IPS-NIHi7 (cell line): Measurements from ENCODE around the gene FBXL15.

Source experiments
- DNase-seq: peaks from one replicate; pipeline ENCODE4 v3.0.0; 2012; ENCODE audit warnings: mixed read lengths; ENCODE audit errors: extremely low spot score

Gene FBXL15

GRCh38 chr10:102455893-102456471, 35.3 kb downstream of the FBXL15 start:
- no peak for DNase-seq

DNA sequence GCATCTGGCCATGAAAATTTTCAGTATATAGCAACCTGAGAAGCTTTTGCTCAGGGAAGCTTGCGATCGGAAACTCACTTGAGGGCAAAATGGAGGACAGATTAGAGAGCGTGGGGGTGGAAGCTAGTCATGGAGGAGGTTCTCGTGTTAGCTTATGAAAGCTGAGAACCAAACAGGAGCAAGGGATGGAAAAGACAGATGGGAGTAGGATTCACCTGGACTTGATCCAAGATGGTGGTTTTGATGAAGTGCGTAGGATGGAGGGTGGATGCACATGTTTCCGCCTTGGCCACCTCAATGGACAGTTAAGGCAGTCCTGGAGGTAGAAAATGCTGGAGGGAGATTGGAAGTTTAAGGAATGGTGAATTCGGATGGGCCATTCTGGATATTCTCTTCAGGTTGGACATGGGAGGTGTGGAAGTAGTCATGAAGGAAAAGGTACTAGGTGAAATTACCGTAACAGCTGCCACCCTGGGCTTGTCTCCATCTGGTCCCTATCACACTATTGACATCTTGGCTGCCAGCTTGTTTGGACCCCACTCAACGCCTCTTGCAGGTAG, 37.0 kb downstream of the FBXL15 start:
- DNase-seq, result no peak

DNA sequence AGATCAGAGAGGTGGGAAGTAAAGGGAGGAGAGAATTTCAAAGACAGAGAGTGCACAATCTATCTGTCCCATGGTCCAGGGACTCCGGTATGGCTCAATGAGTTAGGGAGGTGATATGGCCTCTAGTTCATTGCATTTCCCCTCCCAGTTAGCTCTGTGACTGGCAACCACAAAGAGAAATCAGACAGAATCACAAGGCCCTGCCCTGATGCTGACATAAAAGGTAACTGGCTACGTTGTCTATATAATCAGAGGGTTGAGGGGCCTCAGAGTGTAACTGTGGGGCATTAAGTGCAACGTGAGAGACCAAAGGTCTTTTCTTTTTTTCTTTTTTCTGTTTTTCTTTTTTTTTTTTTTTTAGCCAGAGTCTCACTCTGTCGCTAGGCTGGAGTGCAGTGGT, 38.0 kb downstream of the FBXL15 start:
- DNase-seq, result no peak

DNA sequence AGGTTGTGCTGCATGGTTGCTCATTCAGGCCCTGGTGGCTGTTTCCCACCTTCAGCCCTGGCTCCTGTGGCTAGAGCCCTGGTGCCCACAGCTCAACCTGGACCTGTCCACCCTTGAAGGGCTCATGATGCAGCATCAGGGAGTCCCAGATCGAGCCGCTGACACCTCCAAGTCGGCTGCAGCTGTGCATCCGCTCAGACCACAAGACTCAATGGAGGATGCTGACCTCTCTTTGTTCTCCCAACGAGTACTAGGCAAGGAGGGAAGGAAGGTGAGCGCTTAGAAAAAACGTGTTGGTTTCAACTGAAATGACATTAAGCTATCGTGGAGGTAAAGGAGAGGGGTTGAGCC, 40.2 kb downstream of the FBXL15 start:
- DNase-seq, result no peak

DNA sequence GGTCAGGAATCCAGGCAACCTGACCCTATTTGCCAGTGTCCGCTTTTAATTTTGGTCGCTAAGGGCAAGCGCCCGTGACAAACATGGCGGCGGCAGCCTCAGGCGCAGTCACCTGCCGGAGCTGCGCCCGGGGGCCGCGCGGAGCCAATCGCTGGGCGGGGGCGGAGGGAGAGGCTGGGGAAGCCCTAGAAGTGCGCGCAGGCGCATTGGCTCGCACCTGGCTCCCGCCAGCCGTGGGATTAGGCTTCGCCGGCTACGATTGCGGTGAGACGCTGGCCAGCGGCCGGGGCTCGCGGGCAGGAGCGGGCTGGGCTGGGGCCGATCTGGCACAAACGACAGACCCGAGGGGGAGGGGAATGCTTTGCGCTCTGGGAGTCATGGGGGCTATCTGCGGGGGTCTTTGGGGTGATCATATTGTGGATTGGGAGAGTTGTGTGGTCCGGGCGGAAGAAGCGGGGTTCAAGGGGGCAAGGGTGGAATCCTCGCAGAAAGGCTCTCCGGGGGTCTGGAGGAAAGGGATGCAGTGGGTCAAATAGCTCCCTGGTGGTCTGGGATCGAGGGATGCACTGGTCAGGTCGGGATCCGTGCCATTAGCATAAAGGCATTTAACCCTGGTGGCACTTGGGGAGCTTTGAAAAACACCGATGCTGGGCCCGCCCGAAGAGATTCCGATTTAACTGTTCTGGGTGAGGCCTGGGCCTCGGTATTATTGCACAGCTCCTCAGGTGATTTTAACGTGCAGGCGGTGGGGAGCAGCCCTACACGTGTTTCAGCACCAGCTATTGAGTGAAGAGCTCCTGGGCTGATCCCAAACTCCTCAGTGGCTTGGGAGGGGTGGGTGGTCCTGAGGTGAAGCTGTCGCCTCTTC, 40.8 kb downstream of the FBXL15 start:
- DNase-seq, result peak; percentile 99

DNA sequence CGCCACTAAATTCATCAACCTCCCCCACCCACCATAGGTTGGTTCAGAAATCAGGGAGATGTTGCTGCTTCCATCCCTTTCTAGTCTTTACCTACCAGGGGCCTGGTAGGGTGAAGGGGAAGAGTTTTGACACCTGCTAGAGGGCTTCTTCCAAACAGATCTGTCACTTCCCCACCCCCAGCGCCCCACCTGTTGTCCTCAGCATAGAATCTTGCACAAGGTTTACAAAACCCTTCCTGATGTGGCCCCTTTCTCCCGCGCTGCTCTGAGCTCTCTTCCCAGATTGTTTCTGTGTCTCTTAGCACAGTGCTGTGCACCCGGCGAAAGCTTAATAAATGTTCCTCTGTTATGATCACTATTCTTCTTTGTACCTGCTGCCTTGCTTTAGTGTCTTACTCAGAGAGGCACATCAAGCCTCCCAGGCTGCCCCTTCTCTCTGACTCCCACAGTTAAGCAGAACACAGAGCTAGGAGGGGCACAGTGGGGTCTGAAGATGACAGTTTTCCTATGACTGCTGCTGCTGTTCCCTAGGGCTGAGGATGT, 41.9 kb downstream of the FBXL15 start:
- no peak for DNase-seq

DNA sequence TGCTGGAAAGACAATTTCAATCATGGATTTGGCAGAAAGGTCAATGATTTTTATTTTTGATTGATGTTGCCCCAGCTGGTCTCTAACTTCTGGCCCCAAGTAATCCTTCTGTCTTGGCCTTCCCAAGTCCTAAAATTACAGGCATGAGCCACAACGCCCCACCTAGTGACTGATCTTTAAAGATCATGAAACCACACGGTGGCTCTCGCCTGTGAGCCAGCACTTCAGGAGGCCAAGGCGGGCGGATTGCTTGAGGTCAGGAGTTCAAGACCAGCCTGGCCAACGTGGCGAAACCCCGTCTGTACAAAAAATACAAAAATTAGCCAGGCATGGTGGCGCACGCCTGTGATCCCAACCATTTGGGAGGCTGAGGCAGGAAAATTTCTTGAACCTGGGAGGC, 43.3 kb downstream of the FBXL15 start:
- no peak for DNase-seq

DNA sequence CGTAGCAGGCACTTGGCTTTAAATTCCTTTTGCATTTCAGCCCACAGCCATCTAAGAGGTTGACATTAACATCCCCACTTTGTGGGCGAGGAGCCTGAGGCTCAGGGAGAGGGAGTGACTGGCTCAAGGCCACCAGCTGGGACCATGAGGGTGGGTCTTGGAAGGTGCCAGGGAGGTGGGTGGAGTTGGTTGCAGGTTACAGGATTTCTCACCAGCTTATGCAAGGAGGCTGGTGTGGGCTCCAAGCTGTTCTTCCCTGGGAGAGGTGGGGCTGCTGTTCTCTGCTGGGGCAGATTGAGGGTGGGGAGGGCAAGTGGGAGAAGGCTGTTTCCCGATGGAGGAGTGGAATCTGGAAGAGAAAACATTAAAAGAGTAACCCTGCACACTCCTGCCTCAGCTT, 44.8 kb downstream of the FBXL15 start:
- DNase-seq, result no peak

DNA sequence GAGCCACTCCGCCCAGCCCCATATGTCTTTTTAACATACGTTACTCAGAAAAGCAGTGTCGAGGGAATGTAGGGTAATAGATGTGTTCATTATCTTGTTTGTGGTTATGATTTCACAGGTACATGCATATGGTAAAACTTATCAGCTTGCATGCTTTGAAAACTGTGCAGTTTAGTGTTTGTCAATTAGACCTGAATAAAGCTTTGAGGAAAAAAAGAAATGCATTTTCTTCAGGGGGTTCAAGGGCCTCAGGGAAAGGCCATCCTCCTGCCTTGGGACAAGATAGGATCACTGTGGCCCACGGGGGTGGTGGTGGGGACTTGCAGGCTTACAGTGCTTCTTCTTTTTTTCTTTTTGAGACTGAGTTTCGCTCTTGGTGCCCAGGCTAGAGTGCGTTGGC, 46.7 kb downstream of the FBXL15 start:
- no peak for DNase-seq

DNA sequence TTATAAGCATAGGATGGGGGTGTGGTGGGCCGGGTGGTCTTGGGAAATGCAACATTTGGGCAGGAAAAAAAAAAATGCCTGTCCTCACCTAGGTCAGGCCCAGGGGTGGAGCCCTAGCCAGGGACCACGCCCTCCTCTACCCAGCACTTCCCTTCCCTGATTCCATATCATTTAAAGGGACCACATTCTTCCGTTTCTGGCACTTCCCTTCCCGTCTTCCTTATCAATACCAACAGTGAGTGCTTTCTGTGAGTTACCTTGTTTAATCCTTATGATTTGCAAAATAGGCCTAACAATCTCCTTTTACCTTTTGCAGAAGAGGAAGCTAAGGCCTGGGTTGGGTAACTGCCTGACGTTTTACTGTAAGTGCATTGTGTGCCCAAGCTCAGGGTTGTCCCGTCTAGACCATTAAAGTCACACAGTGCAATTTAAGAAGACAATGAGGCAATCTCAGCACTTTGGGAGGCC, 47.4 kb downstream of the FBXL15 start:
- DNase-seq, result no peak

DNA sequence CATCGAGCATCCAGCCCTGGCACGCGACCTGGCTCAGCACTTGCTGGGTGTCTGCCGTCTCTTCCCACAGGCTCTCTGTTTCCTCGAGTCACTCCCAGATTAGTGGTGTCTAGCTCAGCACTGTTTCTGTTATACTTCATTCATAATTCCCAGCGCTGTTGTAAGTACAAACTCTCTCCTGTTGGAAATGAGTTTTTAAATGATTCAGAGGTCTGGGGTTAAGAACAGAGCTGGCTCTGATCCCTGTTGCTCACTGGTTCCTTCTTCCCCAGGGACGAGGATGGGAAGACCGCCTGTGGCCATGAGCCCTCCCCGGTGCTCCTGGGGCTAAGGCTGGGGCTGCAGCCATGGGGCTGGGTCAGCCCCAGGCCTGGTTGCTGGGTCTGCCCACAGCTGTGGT, 48.0 kb downstream of the FBXL15 start:
- no peak for DNase-seq

GRCh38 chr10:102470579-102471546, 50.2 kb downstream of the FBXL15 start:
- DNase-seq, result no peak
